Measurements from ENCODE around the gene COL4A2.

- TF ChIP-seq EZH2 (IDR thresholded peaks at IDR 0.05), result no peak
- TF ChIP-seq POLR2AphosphoS5 (IDR thresholded peaks at IDR 0.05; ENCODE audit: borderline replicate concordance, low read depth, low read length), result no peak
Observed at GRCh38 chr13:110265341-110265681, 41.8 kb upstream of the COL4A2 start.
